ENCODE measurements around the gene GPR78.

GPR78 gene

GRCh38 chr4:8577972-8578371 is 2.2 kb upstream of the GPR78 start:
- DNase-seq (ENCODE audit: extremely low spot score), result no peak
- ChIA-PET POLR2A (no interaction called here), CTCF (interaction anchor here (0.6 kb wide), 1 partner anchor 165 kb away, joined by 3 read pairs; no protein-coding TSS in a partner anchor)
- TF ChIP-seq L3MBTL2 (conservative IDR thresholded peaks at IDR 0.05) (no peak), FOXA1 (IDR thresholded peaks at IDR 0.05) (no peak), NFRKB (IDR thresholded peaks at IDR 0.05) (no peak), ELF4 (IDR thresholded peaks at IDR 0.05) (no peak), ARNT (IDR thresholded peaks at IDR 0.05) (no peak), ZNF384 (IDR thresholded peaks at IDR 0.05) (no peak), FOXK2 (IDR thresholded peaks at IDR 0.05) (no peak), SUZ12 (IDR thresholded peaks at IDR 0.05) (no peak), FOXM1 (IDR thresholded peaks at IDR 0.05; ENCODE audit: borderline replicate concordance) (no peak)
- TF ChIP-seq, protein P1, sequence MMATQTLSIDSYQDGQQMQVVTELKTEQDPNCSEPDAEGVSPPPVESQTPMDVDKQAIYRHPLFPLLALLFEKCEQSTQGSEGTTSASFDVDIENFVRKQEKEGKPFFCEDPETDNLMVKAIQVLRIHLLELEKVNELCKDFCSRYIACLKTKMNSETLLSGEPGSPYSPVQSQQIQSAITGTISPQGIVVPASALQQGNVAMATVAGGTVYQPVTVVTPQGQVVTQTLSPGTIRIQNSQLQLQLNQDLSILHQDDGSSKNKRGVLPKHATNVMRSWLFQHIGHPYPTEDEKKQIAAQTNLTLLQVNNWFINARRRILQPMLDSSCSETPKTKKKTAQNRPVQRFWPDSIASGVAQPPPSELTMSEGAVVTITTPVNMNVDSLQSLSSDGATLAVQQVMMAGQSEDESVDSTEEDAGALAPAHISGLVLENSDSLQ (IDR thresholded peaks at IDR 0.05), result no peak

GRCh38 chr4:8578717-8579116 is 1.5 kb upstream of the GPR78 start:
- POLR2A ChIA-PET, result no interaction called here
- CTCF ChIA-PET, result no interaction called here
- TF ChIP-seq FOXK2 (IDR thresholded peaks at IDR 0.05) (no peak), HDGF (IDR thresholded peaks at IDR 0.05; ENCODE audit: borderline replicate concordance) (no peak), ELF4 (IDR thresholded peaks at IDR 0.05) (no peak), LEF1 (IDR thresholded peaks at IDR 0.05; ENCODE audit: borderline replicate concordance) (no peak), FOXM1 (IDR thresholded peaks at IDR 0.05; ENCODE audit: borderline replicate concordance) (no peak), SP1 (IDR thresholded peaks at IDR 0.05) (no peak), BHLHE40 (IDR thresholded peaks at IDR 0.05; ENCODE audit: borderline replicate concordance) (no peak), ARNT (IDR thresholded peaks at IDR 0.05) (no peak), SUZ12 (IDR thresholded peaks at IDR 0.05) (no peak), NFRKB (IDR thresholded peaks at IDR 0.05) (no peak)
- TF ChIP-seq, protein P1 (IDR thresholded peaks at IDR 0.05), result no peak
- DNase-seq (ENCODE audit: extremely low spot score), result no peak

DNA sequence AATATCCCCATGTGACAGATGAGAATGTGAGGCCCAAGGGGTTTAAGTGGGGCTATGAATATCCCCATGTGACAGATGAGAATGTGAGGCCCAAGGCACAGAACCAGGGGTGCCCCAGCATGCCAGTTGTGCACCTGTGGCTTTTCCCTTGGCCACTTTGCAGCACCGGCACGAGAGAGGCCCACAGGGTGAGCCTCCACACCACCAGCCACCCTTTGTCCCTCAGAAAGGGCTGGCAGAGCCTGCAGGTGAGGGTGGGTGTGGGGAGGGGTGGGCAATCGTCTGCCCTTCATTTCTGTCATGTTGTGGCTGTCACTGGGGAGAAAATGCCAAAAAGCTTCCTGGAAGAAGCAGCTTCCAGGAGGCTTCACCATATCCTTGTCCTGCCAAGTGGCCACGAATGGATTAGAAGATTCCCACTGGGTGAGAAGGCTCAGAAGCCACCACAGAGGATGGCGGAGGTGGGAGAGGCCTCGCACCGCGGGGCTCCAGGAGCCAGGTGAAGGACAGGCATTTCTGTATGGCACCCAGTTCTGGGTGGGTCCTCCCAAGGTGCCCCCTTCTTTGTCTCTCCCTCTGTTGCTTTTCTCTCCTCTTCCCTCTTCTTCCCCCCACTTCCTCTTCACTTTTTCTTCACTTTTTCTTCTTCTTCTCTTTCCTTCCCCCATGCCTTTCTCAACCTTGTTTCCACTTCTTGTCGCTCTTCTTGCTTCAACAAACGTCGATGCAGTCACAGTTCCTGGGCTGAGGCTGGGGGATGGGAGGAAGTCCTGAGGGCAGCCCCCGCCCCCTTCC is 469 bp upstream of the GPR78 start:
- ChIA-PET CTCF (no interaction called here), POLR2A (no interaction called here)
- TF ChIP-seq ZNF384 (IDR thresholded peaks at IDR 0.05) (no peak), FOXA1 (IDR thresholded peaks at IDR 0.05) (no peak), ELF4 (IDR thresholded peaks at IDR 0.05) (no peak), SUZ12 (IDR thresholded peaks at IDR 0.05) (no peak), CTBP1 (IDR thresholded peaks at IDR 0.05; ENCODE audit: borderline replicate concordance) (no peak), FOXK2 (IDR thresholded peaks at IDR 0.05) (no peak), SP1 (IDR thresholded peaks at IDR 0.05) (no peak), TARDBP (IDR thresholded peaks at IDR 0.05) (no peak)
- DNase-seq (ENCODE audit: extremely low spot score), result no peak

- CTCF ChIA-PET, result no interaction called here
- POLR2A ChIA-PET, result no interaction called here
- DNase-seq (ENCODE audit: extremely low spot score), result no peak
- TF ChIP-seq L3MBTL2 (conservative IDR thresholded peaks at IDR 0.05), result no peak
- no peak for TF ChIP-seq ARNT (IDR thresholded peaks at IDR 0.05)
These were observed 1.1 kb downstream of the GPR78 start for GRCh38 chr4:8581094-8581861.

DNA sequence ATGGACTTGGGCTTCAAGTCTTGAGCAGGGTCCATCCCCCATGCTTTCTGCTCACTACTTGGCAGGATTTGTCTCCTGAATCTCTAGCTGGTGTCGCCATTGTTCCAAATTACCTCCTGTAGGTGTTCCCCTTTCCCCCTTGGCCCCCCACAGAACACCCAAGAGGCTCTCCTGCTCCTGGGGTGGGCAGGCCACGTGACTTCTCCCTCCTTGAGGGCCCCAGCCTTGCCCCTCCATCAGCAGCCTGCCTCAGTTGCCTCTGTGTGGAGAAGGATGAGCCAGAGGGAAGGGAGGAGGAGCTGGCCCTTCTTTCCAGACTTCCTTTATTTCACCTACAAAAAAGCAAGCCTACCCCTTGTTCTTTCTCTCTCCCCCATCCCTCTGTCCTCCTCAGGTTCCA is 1.8 kb downstream of the GPR78 start:
- POLR2A ChIA-PET, result no interaction called here
- CTCF ChIA-PET, result no interaction called here
- DNase-seq (ENCODE audit: extremely low spot score), result no peak
- TF ChIP-seq FOXM1 (IDR thresholded peaks at IDR 0.05; ENCODE audit: borderline replicate concordance) (no peak), SP1 (IDR thresholded peaks at IDR 0.05) (no peak), NFRKB (IDR thresholded peaks at IDR 0.05) (no peak), FOXK2 (IDR thresholded peaks at IDR 0.05) (no peak), CTBP1 (IDR thresholded peaks at IDR 0.05; ENCODE audit: borderline replicate concordance) (no peak), HDGF (IDR thresholded peaks at IDR 0.05; ENCODE audit: borderline replicate concordance) (no peak), SUZ12 (IDR thresholded peaks at IDR 0.05) (no peak), ARNT (IDR thresholded peaks at IDR 0.05) (no peak), TARDBP (IDR thresholded peaks at IDR 0.05) (no peak), ZNF384 (IDR thresholded peaks at IDR 0.05) (no peak), ELF4 (IDR thresholded peaks at IDR 0.05) (no peak), L3MBTL2 (conservative IDR thresholded peaks at IDR 0.05) (no peak), LEF1 (IDR thresholded peaks at IDR 0.05; ENCODE audit: borderline replicate concordance) (no peak), BHLHE40 (IDR thresholded peaks at IDR 0.05; ENCODE audit: borderline replicate concordance) (no peak), FOXA1 (IDR thresholded peaks at IDR 0.05) (no peak)
- TF ChIP-seq, protein P1 (IDR thresholded peaks at IDR 0.05), result no peak

GRCh38 chr4:8582436-8582835 is 2.2 kb downstream of the GPR78 start:
- ChIA-PET POLR2A (no interaction called here), CTCF (no interaction called here)
- no peak for DNase-seq (ENCODE audit: extremely low spot score)
- TF ChIP-seq CTBP1 (IDR thresholded peaks at IDR 0.05; ENCODE audit: borderline replicate concordance) (no peak), ZNF384 (IDR thresholded peaks at IDR 0.05) (no peak)
